DOHH2 (cell line): Measurements from ENCODE around the gene DNAH2.

Experiments
- H3F3A ChIP-seq: fragments of 200-600 bp; sonication (generic), shearing (Covaris generic); 2 replicates; pipeline ENCODE4 v1.6.0; 2016; ENCODE audit warnings: antibody characterized with exemption, mild to moderate bottlenecking; ENCODE audit not compliant: control insufficient read depth, insufficient read depth
- H3K27ac ChIP-seq: fragments of 200-600 bp; sonication (generic); 2 replicates; pipeline ENCODE4 v1.5.1; 2014; ENCODE audit warnings: low read depth, mild to moderate bottlenecking, low read length, moderate library complexity
- H3K27me3 ChIP-seq: fragments of 200-600 bp; sonication (generic); 2 replicates; pipeline ENCODE4 v1.6.1; 2014; ENCODE audit warnings: mild to moderate bottlenecking, low read length, mixed read lengths; ENCODE audit not compliant: control insufficient read depth
- H3K36me3 ChIP-seq: fragments of 200-600 bp; sonication (generic); 2 replicates; pipeline ENCODE4 v1.6.1; 2014; ENCODE audit warnings: mild to moderate bottlenecking, low read length, moderate library complexity, mixed read lengths; ENCODE audit not compliant: control insufficient read depth
- H3K4me1 ChIP-seq: fragments of 200-600 bp; sonication (generic); 2 replicates; pipeline ENCODE4 v1.6.1; 2014; ENCODE audit warnings: mild to moderate bottlenecking, low read length, mixed read lengths; ENCODE audit not compliant: control insufficient read depth
- H3K4me2 ChIP-seq: fragments of 200-600 bp; sonication (generic); 2 replicates; pipeline ENCODE4 v1.6.0; 2014; ENCODE audit warnings: mild to moderate bottlenecking, low read length, moderate library complexity
- H3K4me3 ChIP-seq: fragments of 200-600 bp; sonication (generic); 2 replicates; pipeline ENCODE4 v1.5.1; 2014; ENCODE audit warnings: mild to moderate bottlenecking, low read length, mixed read lengths
- H3K79me2 ChIP-seq: fragments of 200-600 bp; sonication (generic); 2 replicates; pipeline ENCODE4 v1.6.1; 2014; ENCODE audit warnings: mild to moderate bottlenecking, low read length, mixed read lengths; ENCODE audit not compliant: control insufficient read depth
- H3K9me2 ChIP-seq: fragments of 200-600 bp; sonication (generic); replicated peaks from 2 replicates; pipeline ENCODE4 v1.6.1; 2014; ENCODE audit warnings: mild to moderate bottlenecking, low read length, mixed read lengths; ENCODE audit not compliant: control insufficient read depth
- H3K9me3 ChIP-seq: fragments of 200-600 bp; sonication (generic); 2 replicates; pipeline ENCODE4 v1.6.1; 2014; ENCODE audit warnings: antibody characterized with exemption, low read length, mixed read lengths; ENCODE audit not compliant: control insufficient read depth, insufficient read depth
- H4K20me1 ChIP-seq: fragments of 200-600 bp; sonication (generic); 2 replicates; pipeline ENCODE4 v1.6.0; 2014; ENCODE audit warnings: low read depth, mild to moderate bottlenecking, antibody characterized with exemption, low read length, moderate library complexity; ENCODE audit not compliant: control insufficient read depth, insufficient read depth
- CTCF ChIP-seq: fragments of 200-600 bp; sonication (generic); IDR thresholded peaks from one replicate; pipeline ENCODE4 v1.5.1; 2014; ENCODE audit warnings: antibody characterized with exemption, mild to moderate bottlenecking, low read depth, low read length; ENCODE audit not compliant: poor library complexity, severe bottlenecking
- EZH2phosphoT487 ChIP-seq: fragments of 200-600 bp; sonication (generic); IDR thresholded peaks from 2 replicates; pipeline ENCODE4 v1.6.1; 2017; ENCODE audit warnings: borderline replicate concordance, mild to moderate bottlenecking, antibody characterized with exemption, low read length, moderate library complexity, mixed read lengths

The DNAH2 gene

GRCh38 chr17:7830616-7831015 is 113.1 kb downstream of the DNAH2 start:
- no peak for TF ChIP-seq EZH2phosphoT487
- no peak for TF ChIP-seq CTCF
- H3K9me2 ChIP-seq: no peaks in the 10 kb centered on the region
- no peak overlapping the region for H3K4me3 ChIP-seq
- H4K20me1 ChIP-seq: no peaks in the 10 kb centered on the region
- H3K36me3 ChIP-seq: no peaks in the 10 kb centered on the region
- H3K79me2 ChIP-seq: no peaks in the 10 kb centered on the region
- peaks cover 30% of the 10 kb centered on the region for H3K27me3 ChIP-seq
- 0 out of 2 replicates have a peak, but pooled peaks cover 4% of the 10 kb centered on the region for H3F3A ChIP-seq
- no peak overlapping the region for H3K4me2 ChIP-seq
- H3K4me1 ChIP-seq: peaks cover 10% of the 10 kb centered on the region
- no peak overlapping the region for H3K27ac ChIP-seq
- no peaks in the 10 kb centered on the region for H3K9me3 ChIP-seq

- H3K4me3 ChIP-seq: no peak overlapping the region
- no peak overlapping the region for H3K4me2 ChIP-seq
- no peaks in the 10 kb centered on the region for H3K9me2 ChIP-seq
- no peaks in the 10 kb centered on the region for H4K20me1 ChIP-seq
- peaks cover 27% of the 10 kb centered on the region for H3K27me3 ChIP-seq
- no peak for TF ChIP-seq EZH2phosphoT487
- no peak for TF ChIP-seq CTCF
- H3F3A ChIP-seq: 0 out of 2 replicates have a peak, but pooled peaks cover 8% of the 10 kb centered on the region
- peaks cover 10% of the 10 kb centered on the region for H3K4me1 ChIP-seq
- H3K27ac ChIP-seq: no peak overlapping the region
- no peaks in the 10 kb centered on the region for H3K9me3 ChIP-seq
- no peaks in the 10 kb centered on the region for H3K36me3 ChIP-seq
- H3K79me2 ChIP-seq: peaks cover under 1% of the 10 kb centered on the region; the same call in 1 of the 2 replicates
Measured at GRCh38 chr17:7831233-7831632, 113.7 kb downstream of the DNAH2 start.

GRCh38 chr17:7832431-7832830 is 114.9 kb downstream of the DNAH2 start:
- 0 out of 2 replicates have a peak, but pooled peaks cover 3% of the 10 kb centered on the region for H3K36me3 ChIP-seq
- peaks cover 22% of the 10 kb centered on the region for H3K27me3 ChIP-seq
- no peak for TF ChIP-seq CTCF
- TF ChIP-seq EZH2phosphoT487: no peak
- peaks cover 16% of the 10 kb centered on the region for H3K4me1 ChIP-seq
- no peaks in the 10 kb centered on the region for H3K9me2 ChIP-seq
- no peak overlapping the region for H3K4me2 ChIP-seq
- no peak overlapping the region for H3K4me3 ChIP-seq
- H3K9me3 ChIP-seq: no peaks in the 10 kb centered on the region
- H3K79me2 ChIP-seq: peaks cover 7% of the 10 kb centered on the region
- no peak overlapping the region for H3K27ac ChIP-seq
- no peaks in the 10 kb centered on the region for H4K20me1 ChIP-seq
- peaks cover 9% of the 10 kb centered on the region for H3F3A ChIP-seq
